ENCODE measurements around the gene SF3A2.

GRCh38 chr19:2207008-2207407 lies 29.6 kb upstream of the SF3A2 start:
- TF ChIP-seq POLR2A (IDR thresholded peaks at IDR 0.05): no peak
- TF ChIP-seq CTCF (IDR thresholded peaks at IDR 0.05): no peak
- TF ChIP-seq EP300 (IDR thresholded peaks at IDR 0.05): no peak
- no peak for TF ChIP-seq POLR2AphosphoS5 (IDR thresholded peaks at IDR 0.05)

Measured in sigmoid colon (tissue), 4 donors.